Heart right ventricle (tissue), 16 donors: ENCODE results near the gene YPEL4. TPM values are rescaled to one million over a fixed set of nuclear protein-coding genes. Genes with fewer than 3 reads are reported as not detected.
A peak's percentile ranks its signal among the peaks of the same experiment; 100 is the strongest.

ENCODE experiments used
- ATAC-seq, 8 donors: fragments of 200-7000 bp; cut with Tn5 transposase; one replicate each; pipeline ENCODE4 v1.9.1; 2020; ENCODE audit warnings: mild to moderate bottlenecking in 8 of 8, moderate library complexity in 8 of 8, moderate number of reproducible peaks in 1 of 8
- DNase-seq, 2 donors: peaks; one replicate each; pipeline ENCODE4 v3.0.0-alpha.2; 2020
- H3K27ac ChIP-seq, 10 donors: fragments of 200-600 bp; sonication (generic) in 2 of 10; one replicate each; pipeline versions ENCODE4 v1.5.0 to v1.8.0; 2020 to 2022; ENCODE audit warnings: mild to moderate bottlenecking in 3 of 10
- H3K27me3 ChIP-seq, 7 donors: fragments of 200-600 bp; one replicate each; pipeline ENCODE4 v1.8.0; 2021 to 2022; ENCODE audit warnings: mild to moderate bottlenecking in 2 of 7
- H3K36me3 ChIP-seq, 9 donors: fragments of 200-600 bp; sonication (generic) in 1 of 9; one replicate each; pipeline versions ENCODE4 v1.5.0 to v1.8.0; 2020 to 2022; ENCODE audit warnings: mild to moderate bottlenecking in 2 of 9
- H3K4me1 ChIP-seq, 9 donors: fragments of 200-600 bp; sonication (generic) in 1 of 9; one replicate each; pipeline versions ENCODE4 v1.5.0 to v1.8.0; 2020 to 2022; ENCODE audit warnings: mild to moderate bottlenecking in 4 of 9
- H3K4me3 ChIP-seq, 10 donors: fragments of 200-600 bp; sonication (generic) in 2 of 10; one replicate each; pipeline versions ENCODE4 v1.5.0 to v1.8.0; 2020 to 2022; ENCODE audit warnings: mild to moderate bottlenecking in 7 of 10, moderate library complexity in 2 of 10
- H3K9me3 ChIP-seq, 11 donors: fragments of 200-600 bp in 10 of 11; sonication (generic) in 2 of 11; one replicate each; pipeline versions ENCODE4 v1.5.0 to v1.8.0; 2013 to 2022; ENCODE audit warnings: mild to moderate bottlenecking in 2 of 11, control low read depth in 1 of 11, moderate library complexity in 1 of 11
- CTCF ChIP-seq, 9 donors: fragments of 200-600 bp; sonication (generic) in 2 of 9; IDR thresholded peaks; one replicate each; pipeline versions ENCODE4 v1.5.0 to v1.8.0; 2021 to 2022; ENCODE audit warnings: antibody characterized with exemption in 9 of 9, mild to moderate bottlenecking in 5 of 9, moderate library complexity in 1 of 9
- WGBS, 2 donors: extraction: QIAGEN DNeasy Blood & Tissue Kit; methylation state at CpG; one replicate each; pipeline ENCODE4 v1.1.7; 2013; ENCODE audit warnings: inconsistent platforms in 1 of 2; 5-methylcytosine and 5-hydroxymethylcytosine counted together
- intact Hi-C, 10 donors: fragments of 100-400 bp; cut with DNase I; formaldehyde crosslinking; loops; one replicate each; pipeline versions ENCODE4 v1.11.1 to v1.14.2; 2022
- polyA plus RNA-seq, 2 donors: library from polyadenylated mRNA; stranded (reverse); fragments of 200-250 nt; gene quantifications; one replicate each; pipeline ENCODE4 v1.2.3, GENCODE V29; 2013
- total RNA-seq, 10 donors: library from RNA; stranded (reverse); fragmentation: NEBNext Ultra II Directional in 3 of 10; extraction: Animal tissue kit (Norgen Biotek cat#: 25700) in 3 of 10; gene quantifications; one replicate each; pipeline versions ENCODE4 v1.2.1 to v1.2.4, GENCODE V29; 2021 to 2023
- donor health status: Arrhythmogenic right ventricular cardiomyopathy.
- donor health status: ischemic (EF 13 %, LVEDD 7.1; RV severe dilation, severe dysfunction).
- donor health status: healthy with polysubstance abuse.
- donor health status: DM: no; HTN: yes; CAD: no.
- donor health status: DM: no; HTN: no; CAD: no.
- donor health status: ischemic (EF 25% LVEDD 6.9; RV normal size, moderate dysfunction).
- donor health status: ischemic (EF 25% LVEDD 5.7; RV mildly dilated, moderate dysfunction).
- donor health status: healthy.
- donor health status: DM: yes; HTN: yes; CAD: no.
- donor health status: Ischemic cardiomyopathy.
- donor health status: ischemic (EF 35%, LVEDD 5.7; RV mildly dilated, moderate dysfunction).
- donor health status: nonischemic (EF 11% LVEDD 7.7; RV severe dilation, severe dysfunction).
- donor health status: DM: yes; HTN: yes; CAD: no.
- donor health status: PGD.
- donor health status: ischemic (EF 29% LVEDD 5.4; RV normal size, mild dysfunction).
- donor health status: nonischemic (EF 23%, LVEDD 6.1; RV moderate dilation, normal function).

YPEL4 gene
- total and polyA plus RNA-seq, 12 donors, result 0.17 to 3.4 (median 0.55) TPM; not detected in 1

GRCh38 chr11:57662893-57663292 lies 13.2 kb upstream of the YPEL4 start:
- DNase-seq, result no peak
- ATAC-seq, result no peak
- Histone ChIP-seq H3K9me3 (no peaks in the 10 kb centered on the region), H3K27ac (no peak overlapping the region), H3K36me3 (peaks cover 0 to 42% (median 26%) of the 10 kb centered on the region in 9 donors), H3K4me3 (no peak overlapping the region), H3K27me3 (no peaks in the 10 kb centered on the region), H3K4me1 (peaks cover 3 to 28% (median 17%) of the 10 kb centered on the region in 9 donors)
- no peak for TF ChIP-seq CTCF (IDR thresholded peaks at IDR 0.05)
- intact Hi-C loops, result no loop called here
- 69% methylated on average over 4 of the region's 4 CpGs for WGBS, 2 donors

- Histone ChIP-seq H3K4me1 (peaks cover 3 to 26% (median 16%) of the 10 kb centered on the region in 9 donors), H3K4me3 (no peak overlapping the region), H3K27ac (no peak overlapping the region), H3K36me3 (peaks cover 0 to 42% (median 26%) of the 10 kb centered on the region in 9 donors), H3K9me3 (no peaks in the 10 kb centered on the region), H3K27me3 (no peaks in the 10 kb centered on the region)
- no peak for TF ChIP-seq CTCF (IDR thresholded peaks at IDR 0.05)
- 94 to 97% methylated on average over 14 of the region's 14 CpGs for WGBS, 2 donors
- DNase-seq (no peak), ATAC-seq (no peak)
- intact Hi-C loops, result loop anchor here in 1 of 10 donors (10.0 kb wide), 1 partner anchor 145 kb away; no protein-coding TSS in a partner anchor
Measured at GRCh38 chr11:57659669-57660068, 10.0 kb upstream of the YPEL4 start.

- 0% methylated on average over 8 of the region's 8 CpGs for WGBS, 2 donors
- ATAC-seq, result no peak
- Histone ChIP-seq H3K27me3 (no peaks in the 10 kb centered on the region), H3K27ac (peak overlapping the region in 8 of 10 donors; percentile 64 to 97 (median 86)), H3K4me1 (peaks cover 3 to 35% (median 17%) of the 10 kb centered on the region in 9 donors), H3K9me3 (no peaks in the 10 kb centered on the region), H3K36me3 (peaks cover 0 to 39% (median 26%) of the 10 kb centered on the region in 9 donors), H3K4me3 (peak overlapping the region; percentile 27 to 88 (median 69))
- no peak for DNase-seq
- intact Hi-C loops, result loop anchor here in 1 of 10 donors (10.0 kb wide), 1 partner anchor 147 kb away; no protein-coding TSS in a partner anchor
- TF ChIP-seq CTCF (IDR thresholded peaks at IDR 0.05), result no peak
Measured at GRCh38 chr11:57658023-57658361, 8.3 kb upstream of the YPEL4 start.

- no peak for TF ChIP-seq CTCF (IDR thresholded peaks at IDR 0.05)
- WGBS, 2 donors, result 1% methylated on average over 45 of the region's 45 CpGs
- intact Hi-C loops, result loop anchor here in 3 of 10 donors (1.0 to 10.0 kb wide), 2 partner anchors 10 to 147 kb away; no protein-coding TSS in a partner anchor
- H3K4me3 ChIP-seq, result peak within 1 kb of the TSS; percentile 27 to 88 (median 69)
- ATAC-seq (peak; percentile 99), DNase-seq (peak; percentile 99 to 100)
- peak within 1 kb of the TSS; percentile 14 to 97 (median 86) for H3K27ac ChIP-seq
- no peaks in the 10 kb centered on the region for H3K9me3 ChIP-seq
- peaks cover 3 to 40% (median 18%) of the 10 kb centered on the region in 9 donors for H3K4me1 ChIP-seq
- peaks cover 0 to 34% (median 26%) of the 10 kb centered on the region in 9 donors for H3K36me3 ChIP-seq
- peaks cover 0 to under 1% (median 0%) of the 10 kb centered on the region in 7 donors for H3K27me3 ChIP-seq
Measured at GRCh38 chr11:57657194-57658022, 7.7 kb upstream of the YPEL4 start, which contains the start of gene CLP1. Gene CLP1, plus strand, starts transcription at chr11:57657762. Its CDS starts 1,715 bp downstream, at chr11:57659477.
